Measurements from ENCODE around the gene CX3CL1.

Gene CX3CL1

DNA sequence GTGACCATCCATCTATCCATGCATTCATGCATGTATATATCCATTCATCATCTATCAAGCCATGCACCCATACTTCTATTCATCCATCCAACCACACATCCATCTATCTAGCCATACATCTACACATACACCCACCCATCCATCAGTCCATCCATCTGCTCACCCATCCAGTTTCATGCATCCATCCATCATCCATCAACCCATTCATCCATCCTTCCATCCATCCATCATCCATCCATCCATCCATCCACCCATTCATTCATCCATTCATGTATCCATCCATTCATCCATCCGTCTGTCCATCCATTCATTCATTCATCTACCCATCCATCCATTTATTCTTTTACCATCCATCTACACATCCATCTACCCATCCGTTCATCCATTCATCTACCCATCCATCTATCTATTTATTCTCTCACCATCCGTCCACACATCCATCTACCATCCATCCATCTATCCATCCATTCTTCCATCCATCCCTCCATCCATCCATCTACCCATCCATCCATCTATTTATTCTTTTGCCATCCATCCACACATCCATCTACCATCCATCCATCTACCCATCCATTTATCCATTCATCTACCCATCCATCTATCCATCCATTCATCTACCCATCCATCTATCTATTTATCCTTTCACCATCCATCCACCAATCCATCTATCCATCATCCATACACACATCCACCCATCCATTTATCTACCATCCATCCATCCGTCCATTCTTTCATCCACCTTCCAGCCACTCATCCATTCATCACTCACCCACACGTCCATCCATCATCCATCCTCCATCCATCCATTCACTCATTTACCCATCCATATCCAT lies 35.4 kb downstream of the CX3CL1 start:
- WGBS, 2 experiments (ENCODE audit: insufficient coverage in 2 of 2): 86 to 88% methylated on average over 5 of the region's 5 CpGs
- no peaks in the 10 kb centered on the region for H3K4me1 ChIP-seq (ENCODE audit: control insufficient read depth, insufficient read depth, low read length, poor library complexity, severe bottlenecking)
- H3K36me3 ChIP-seq (ENCODE audit: control insufficient read depth, insufficient read depth, low read length): no peaks in the 10 kb centered on the region
- H3K27ac ChIP-seq (ENCODE audit: low read depth, low read length, severe bottlenecking): no peak overlapping the region
- no peaks in the 10 kb centered on the region for H3K9me3 ChIP-seq (ENCODE audit: control insufficient read depth, low read length)
- H3K4me3 ChIP-seq (ENCODE audit: extremely low read depth, insufficient read depth, low read length, poor library complexity, severe bottlenecking): no peak overlapping the region

DNA sequence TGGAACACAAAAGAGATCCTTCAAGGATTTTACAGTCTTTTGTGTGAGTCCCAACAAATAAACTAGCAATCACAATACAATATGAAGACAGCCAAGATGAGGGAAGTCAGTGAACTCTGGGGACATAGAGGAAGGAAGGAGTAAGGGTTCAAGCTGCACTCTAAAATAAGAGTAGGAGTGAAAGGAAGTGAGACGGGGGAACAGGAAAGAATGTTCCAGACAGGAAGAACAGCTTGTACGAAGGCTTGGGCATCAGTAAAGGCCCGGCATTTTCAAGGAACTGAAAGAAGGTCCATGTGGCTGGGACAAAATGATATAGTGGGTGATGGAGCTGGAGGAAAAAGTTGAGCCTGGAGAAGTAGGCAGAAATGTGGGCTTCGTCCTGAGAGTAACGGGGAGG lies 36.8 kb downstream of the CX3CL1 start:
- no peak overlapping the region for H3K27ac ChIP-seq (ENCODE audit: low read depth, low read length, severe bottlenecking)
- H3K9me3 ChIP-seq (ENCODE audit: control insufficient read depth, low read length): no peaks in the 10 kb centered on the region
- H3K4me1 ChIP-seq (ENCODE audit: control insufficient read depth, insufficient read depth, low read length, poor library complexity, severe bottlenecking): no peaks in the 10 kb centered on the region
- no peak overlapping the region for H3K4me3 ChIP-seq (ENCODE audit: extremely low read depth, insufficient read depth, low read length, poor library complexity, severe bottlenecking)
- no peaks in the 10 kb centered on the region for H3K36me3 ChIP-seq (ENCODE audit: control insufficient read depth, insufficient read depth, low read length)
- WGBS, 2 experiments (ENCODE audit: insufficient coverage in 2 of 2): 90 to 91% methylated on average over 5 of the region's 5 CpGs

GRCh38 chr16:57409870-57410587 lies 37.7 kb downstream of the CX3CL1 start:
- H3K4me1 ChIP-seq (ENCODE audit: control insufficient read depth, insufficient read depth, low read length, poor library complexity, severe bottlenecking): no peaks in the 10 kb centered on the region
- no peak overlapping the region for H3K27ac ChIP-seq (ENCODE audit: low read depth, low read length, severe bottlenecking)
- WGBS, 2 experiments (ENCODE audit: insufficient coverage in 2 of 2): 64 to 65% methylated on average over 11 to 14 of the region's 14 CpGs
- no peaks in the 10 kb centered on the region for H3K9me3 ChIP-seq (ENCODE audit: control insufficient read depth, low read length)
- H3K4me3 ChIP-seq (ENCODE audit: extremely low read depth, insufficient read depth, low read length, poor library complexity, severe bottlenecking): no peak overlapping the region
- H3K36me3 ChIP-seq (ENCODE audit: control insufficient read depth, insufficient read depth, low read length): no peaks in the 10 kb centered on the region

GRCh38 chr16:57411362-57411976 lies 39.2 kb downstream of the CX3CL1 start:
- Histone ChIP-seq H3K4me1 (ENCODE audit: control insufficient read depth, insufficient read depth, low read length, poor library complexity, severe bottlenecking) (peaks cover 10% of the 10 kb centered on the region), H3K36me3 (ENCODE audit: control insufficient read depth, insufficient read depth, low read length) (no peaks in the 10 kb centered on the region), H3K27ac (ENCODE audit: low read depth, low read length, severe bottlenecking) (no peak overlapping the region), H3K4me3 (ENCODE audit: extremely low read depth, insufficient read depth, low read length, poor library complexity, severe bottlenecking) (no peak overlapping the region), H3K9me3 (ENCODE audit: control insufficient read depth, low read length) (no peaks in the 10 kb centered on the region)
- WGBS, 2 experiments (ENCODE audit: insufficient coverage in 2 of 2): 83 to 87% methylated on average over 4 to 11 of the region's 12 CpGs

DNA sequence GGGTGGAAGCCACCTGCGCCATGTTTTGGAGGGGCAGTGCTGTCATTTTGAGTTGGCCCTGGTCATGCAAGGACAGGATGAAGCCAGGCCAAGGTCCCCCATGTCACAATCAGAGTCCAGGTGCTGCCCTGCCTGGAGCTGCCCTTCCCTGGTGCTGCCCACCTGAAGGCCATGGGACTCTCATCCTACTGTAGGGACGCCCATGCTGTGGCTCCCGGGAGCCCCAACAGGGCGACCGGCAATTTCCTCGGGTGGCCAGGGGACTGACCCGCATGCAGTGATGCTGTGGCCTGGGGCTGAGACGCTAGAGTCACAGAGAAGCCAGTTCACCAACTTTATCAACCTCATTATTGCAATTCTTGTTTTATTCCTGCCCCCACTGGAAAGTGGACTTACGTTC lies 40.3 kb downstream of the CX3CL1 start:
- H3K4me1 ChIP-seq (ENCODE audit: control insufficient read depth, insufficient read depth, low read length, poor library complexity, severe bottlenecking): peaks cover 10% of the 10 kb centered on the region
- H3K36me3 ChIP-seq (ENCODE audit: control insufficient read depth, insufficient read depth, low read length): no peaks in the 10 kb centered on the region
- WGBS, 2 experiments (ENCODE audit: insufficient coverage in 2 of 2): 96 to 98% methylated on average over 9 of the region's 9 CpGs
- H3K27ac ChIP-seq (ENCODE audit: low read depth, low read length, severe bottlenecking): no peak overlapping the region
- H3K4me3 ChIP-seq (ENCODE audit: extremely low read depth, insufficient read depth, low read length, poor library complexity, severe bottlenecking): no peak overlapping the region
- no peaks in the 10 kb centered on the region for H3K9me3 ChIP-seq (ENCODE audit: control insufficient read depth, low read length)

DNA sequence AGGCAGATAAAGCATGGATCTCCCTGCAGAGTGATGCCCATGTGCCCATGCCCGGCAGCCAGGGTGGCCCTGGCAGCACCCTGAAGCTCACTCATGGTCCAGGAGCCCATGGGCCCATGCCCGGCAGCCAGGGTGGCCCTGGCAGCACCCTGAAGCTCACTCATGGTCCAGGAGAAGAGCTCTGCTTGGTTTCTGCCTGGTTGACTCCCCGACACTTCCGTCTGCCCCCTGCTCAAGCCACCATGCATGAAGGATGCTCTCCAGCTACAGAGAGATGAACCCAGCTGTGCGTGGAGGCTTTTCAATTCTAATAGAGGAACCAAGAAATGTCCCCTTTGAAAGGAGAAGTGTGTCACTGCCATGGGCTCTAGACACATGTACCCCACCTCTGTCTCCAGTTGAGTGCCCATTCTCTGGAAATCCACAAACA lies 41.0 kb downstream of the CX3CL1 start:
- Histone ChIP-seq H3K9me3 (ENCODE audit: control insufficient read depth, low read length) (no peaks in the 10 kb centered on the region), H3K4me1 (ENCODE audit: control insufficient read depth, insufficient read depth, low read length, poor library complexity, severe bottlenecking) (peaks cover 14% of the 10 kb centered on the region), H3K36me3 (ENCODE audit: control insufficient read depth, insufficient read depth, low read length) (no peaks in the 10 kb centered on the region), H3K4me3 (ENCODE audit: extremely low read depth, insufficient read depth, low read length, poor library complexity, severe bottlenecking) (no peak overlapping the region), H3K27ac (ENCODE audit: low read depth, low read length, severe bottlenecking) (no peak overlapping the region)
- 92 to 96% methylated on average over 5 of the region's 5 CpGs for WGBS, 2 experiments (ENCODE audit: insufficient coverage in 2 of 2)

- no peaks in the 10 kb centered on the region for H3K9me3 ChIP-seq (ENCODE audit: control insufficient read depth, low read length)
- H3K36me3 ChIP-seq (ENCODE audit: control insufficient read depth, insufficient read depth, low read length): no peaks in the 10 kb centered on the region
- H3K4me1 ChIP-seq (ENCODE audit: control insufficient read depth, insufficient read depth, low read length, poor library complexity, severe bottlenecking): peaks cover 17% of the 10 kb centered on the region
- no peak overlapping the region for H3K27ac ChIP-seq (ENCODE audit: low read depth, low read length, severe bottlenecking)
- WGBS, 2 experiments (ENCODE audit: insufficient coverage in 2 of 2): 79 to 87% methylated on average over 2 to 3 of the region's 7 CpGs
- H3K4me3 ChIP-seq (ENCODE audit: extremely low read depth, insufficient read depth, low read length, poor library complexity, severe bottlenecking): no peak overlapping the region
Measured at GRCh38 chr16:57413733-57414132, 41.4 kb downstream of the CX3CL1 start.

DNA sequence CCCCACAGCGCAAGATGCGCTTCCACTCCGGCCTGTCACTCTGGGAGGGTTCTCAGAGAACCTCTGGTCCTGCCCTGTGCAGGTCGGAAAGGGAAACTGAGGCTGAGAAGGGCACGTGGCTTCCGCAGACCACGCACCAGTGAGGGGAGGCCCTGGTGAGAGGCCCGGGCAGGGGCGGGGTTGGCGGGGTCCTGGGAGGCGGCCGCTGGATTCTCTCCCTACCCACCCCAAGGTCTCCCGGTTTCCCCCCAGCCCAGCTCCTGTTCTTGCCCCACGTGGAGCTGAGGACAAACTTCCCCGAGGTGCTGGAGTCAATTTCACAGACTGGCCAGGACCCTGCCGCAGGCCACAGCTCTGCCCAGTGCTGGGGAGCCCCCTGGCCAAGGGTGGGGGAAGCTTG lies 43.8 kb downstream of the CX3CL1 start:
- Histone ChIP-seq H3K36me3 (ENCODE audit: control insufficient read depth, insufficient read depth, low read length) (no peaks in the 10 kb centered on the region), H3K4me1 (ENCODE audit: control insufficient read depth, insufficient read depth, low read length, poor library complexity, severe bottlenecking) (peaks cover 22% of the 10 kb centered on the region), H3K4me3 (ENCODE audit: extremely low read depth, insufficient read depth, low read length, poor library complexity, severe bottlenecking) (no peak overlapping the region), H3K27ac (ENCODE audit: low read depth, low read length, severe bottlenecking) (no peak overlapping the region), H3K9me3 (ENCODE audit: control insufficient read depth, low read length) (no peaks in the 10 kb centered on the region)
- WGBS, 2 experiments (ENCODE audit: insufficient coverage in 2 of 2): 95% methylated on average over 11 to 12 of the region's 16 CpGs

GRCh38 chr16:57419506-57419905 lies 47.2 kb downstream of the CX3CL1 start:
- Histone ChIP-seq H3K9me3 (ENCODE audit: control insufficient read depth, low read length) (no peaks in the 10 kb centered on the region), H3K4me1 (ENCODE audit: control insufficient read depth, insufficient read depth, low read length, poor library complexity, severe bottlenecking) (peaks cover 22% of the 10 kb centered on the region), H3K27ac (ENCODE audit: low read depth, low read length, severe bottlenecking) (no peak overlapping the region), H3K36me3 (ENCODE audit: control insufficient read depth, insufficient read depth, low read length) (no peaks in the 10 kb centered on the region), H3K4me3 (ENCODE audit: extremely low read depth, insufficient read depth, low read length, poor library complexity, severe bottlenecking) (no peak overlapping the region)
- WGBS, 2 experiments (ENCODE audit: insufficient coverage in 2 of 2): 92 to 95% methylated on average over 3 of the region's 6 CpGs

DNA sequence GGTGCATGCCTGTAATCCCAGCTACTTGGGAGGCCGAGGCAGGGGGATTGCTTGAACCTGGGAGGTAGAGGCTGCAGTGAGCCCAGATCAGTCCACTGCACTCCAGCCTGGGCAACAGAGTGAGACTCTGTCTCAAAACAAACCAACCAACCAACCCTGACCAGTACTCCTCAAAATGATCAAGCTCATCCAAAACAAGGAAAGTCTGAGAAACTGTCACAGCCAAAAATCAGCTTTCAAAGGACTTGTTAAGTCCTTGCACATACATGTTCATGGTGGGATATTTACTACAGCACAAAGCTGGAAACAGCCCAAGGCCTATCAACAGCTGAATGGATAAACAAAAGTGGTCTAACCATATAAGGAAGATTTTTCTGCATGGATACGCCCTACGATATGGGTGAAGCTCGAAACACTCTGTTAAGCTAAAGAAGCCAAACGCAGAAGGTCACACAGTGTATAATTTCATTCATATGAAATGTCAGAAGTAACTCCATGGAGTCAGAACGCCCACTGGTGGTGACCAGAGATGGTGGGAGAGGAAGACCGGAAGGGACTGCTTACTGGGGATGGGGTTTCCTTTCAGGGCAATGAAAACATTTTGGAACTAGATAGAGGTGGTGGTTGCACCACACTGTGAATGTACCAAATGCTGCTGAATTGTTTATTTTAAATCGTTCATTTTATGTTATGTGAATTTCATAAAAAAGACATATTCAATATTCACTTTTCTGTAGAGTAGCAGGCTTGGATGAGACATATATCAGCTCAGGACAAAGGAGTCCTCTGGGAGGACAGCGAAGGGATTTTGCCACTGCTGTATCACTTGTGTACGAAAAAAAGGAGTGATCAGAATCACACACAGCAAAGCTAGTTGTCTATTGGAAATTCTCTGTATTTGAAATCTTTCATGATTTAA lies 50.0 kb downstream of the CX3CL1 start:
- H3K27ac ChIP-seq (ENCODE audit: low read depth, low read length, severe bottlenecking): no peak overlapping the region
- H3K4me1 ChIP-seq (ENCODE audit: control insufficient read depth, insufficient read depth, low read length, poor library complexity, severe bottlenecking): peaks cover 11% of the 10 kb centered on the region
- WGBS, 2 experiments (ENCODE audit: insufficient coverage in 2 of 2): 64 to 74% methylated on average over 7 to 9 of the region's 10 CpGs

More for the DNA sequence above, 50.0 kb downstream of the CX3CL1 start:
- peaks cover 7% of the 10 kb centered on the region for H3K36me3 ChIP-seq (ENCODE audit: control insufficient read depth, insufficient read depth, low read length)
- H3K9me3 ChIP-seq (ENCODE audit: control insufficient read depth, low read length): no peaks in the 10 kb centered on the region
- no peak overlapping the region for H3K4me3 ChIP-seq (ENCODE audit: extremely low read depth, insufficient read depth, low read length, poor library complexity, severe bottlenecking)
